ENCODE data around the gene NEURL2.

NEURL2 gene

DNA sequence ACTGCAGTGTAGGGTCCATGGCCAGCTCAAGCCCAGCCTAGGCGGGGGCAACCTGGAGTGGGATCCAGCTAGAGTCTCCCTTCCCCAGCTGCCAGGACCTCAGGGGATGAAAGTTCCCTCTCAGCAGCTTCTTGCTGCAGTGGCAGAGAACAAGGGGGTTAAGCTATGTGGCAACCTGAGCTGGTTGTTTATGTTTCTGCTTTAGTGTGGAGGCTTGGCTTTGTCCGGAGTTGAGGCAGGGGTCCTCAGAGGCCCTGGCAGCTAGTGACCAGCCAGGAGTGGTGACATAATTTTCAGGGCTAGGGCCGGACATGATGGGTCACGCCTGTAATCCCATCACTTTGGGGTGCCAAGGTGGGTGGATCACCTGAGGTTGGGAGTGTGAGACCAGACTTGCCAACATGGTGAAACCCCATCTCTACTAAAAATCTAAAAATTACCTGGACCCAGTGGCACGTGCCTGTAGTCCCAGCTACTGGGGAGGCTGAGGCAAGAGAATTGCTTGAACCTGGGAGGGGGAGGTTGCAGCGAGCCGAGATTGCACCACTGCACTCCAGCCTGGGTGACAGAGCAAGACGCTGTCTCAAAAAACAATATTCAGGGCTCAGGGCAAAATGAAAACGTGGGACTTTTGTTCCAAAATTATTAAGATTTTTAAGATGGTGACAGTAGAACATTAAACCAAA, 35.0 kb upstream of the NEURL2 start:
- H3K4me1 ChIP-seq (ENCODE audit: insufficient read depth, low read length): no peaks in the 10 kb centered on the region
- no peaks in the 10 kb centered on the region for H3K9me3 ChIP-seq (ENCODE audit: control insufficient read depth, insufficient read depth, low read length)
- H3K36me3 ChIP-seq (ENCODE audit: insufficient read depth, low read length): no peaks in the 10 kb centered on the region
- no peak overlapping the region for H3K9ac ChIP-seq (ENCODE audit: low read depth, low read length)

DNA sequence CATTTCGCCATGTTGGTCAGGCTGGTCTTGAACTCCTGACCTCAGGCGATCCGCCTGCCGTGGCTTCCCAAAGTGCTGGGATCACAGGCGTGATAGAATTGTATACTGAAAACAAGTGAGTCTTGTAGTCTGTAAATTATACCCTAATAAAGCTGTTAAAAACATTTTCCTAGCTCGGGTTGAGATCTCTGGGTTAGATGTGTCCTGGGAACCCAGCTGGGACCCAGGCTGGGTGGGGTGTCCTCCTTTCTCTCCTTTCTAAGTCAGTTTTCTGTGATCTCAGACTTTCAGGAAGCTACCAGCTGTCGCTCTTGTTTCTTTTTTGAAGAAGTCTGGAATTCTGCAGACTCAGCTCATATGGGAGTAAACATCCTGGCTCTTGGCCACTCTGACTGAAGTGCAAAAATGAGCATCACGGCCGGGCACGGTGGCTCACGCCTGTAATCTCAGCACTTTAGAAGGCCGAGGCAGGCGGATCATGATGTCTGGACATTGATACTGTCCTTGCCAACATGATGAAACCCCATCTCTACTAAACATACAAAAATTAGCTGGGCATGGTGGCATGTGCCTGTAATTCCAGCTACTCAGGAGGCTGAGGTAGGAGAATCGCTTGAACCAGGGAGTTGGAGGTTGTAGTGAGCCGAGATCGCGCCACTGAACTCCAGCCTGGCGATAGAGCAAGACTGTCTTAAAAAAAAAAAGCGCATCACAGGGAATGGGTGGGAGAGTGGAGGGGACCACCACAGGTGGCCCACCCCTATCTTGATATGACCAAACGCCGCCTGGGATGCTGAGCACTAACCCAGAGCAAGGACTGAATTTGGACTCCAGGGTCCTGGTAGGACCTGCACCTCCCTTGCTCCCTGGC, 33.6 kb upstream of the NEURL2 start:
- Histone ChIP-seq H3K9ac (ENCODE audit: low read depth, low read length) (no peak overlapping the region), H3K4me1 (ENCODE audit: insufficient read depth, low read length) (peaks cover 4% of the 10 kb centered on the region; the same call in 1 of the 2 replicates), H3K36me3 (ENCODE audit: insufficient read depth, low read length) (no peaks in the 10 kb centered on the region), H3K9me3 (ENCODE audit: control insufficient read depth, insufficient read depth, low read length) (no peaks in the 10 kb centered on the region)

- H3K9ac ChIP-seq (ENCODE audit: low read depth, low read length): no peak overlapping the region
- peaks cover 4% of the 10 kb centered on the region; the same call in 1 of the 2 replicates for H3K4me1 ChIP-seq (ENCODE audit: insufficient read depth, low read length)
- no peaks in the 10 kb centered on the region for H3K36me3 ChIP-seq (ENCODE audit: insufficient read depth, low read length)
- no peaks in the 10 kb centered on the region for H3K9me3 ChIP-seq (ENCODE audit: control insufficient read depth, insufficient read depth, low read length)
Observed at GRCh38 chr20:45921337-45922189, 30.6 kb upstream of the NEURL2 start.

- H3K9ac ChIP-seq (ENCODE audit: low read depth, low read length): no peak overlapping the region
- peaks cover 4% of the 10 kb centered on the region; the same call in 1 of the 2 replicates for H3K4me1 ChIP-seq (ENCODE audit: insufficient read depth, low read length)
- no peaks in the 10 kb centered on the region for H3K36me3 ChIP-seq (ENCODE audit: insufficient read depth, low read length)
- H3K9me3 ChIP-seq (ENCODE audit: control insufficient read depth, insufficient read depth, low read length): no peaks in the 10 kb centered on the region
Observed at GRCh38 chr20:45920462-45921336, 29.7 kb upstream of the NEURL2 start.

- Histone ChIP-seq H3K9me3 (ENCODE audit: control insufficient read depth, insufficient read depth, low read length) (no peaks in the 10 kb centered on the region), H3K4me1 (ENCODE audit: insufficient read depth, low read length) (peaks cover 4% of the 10 kb centered on the region; the same call in 1 of the 2 replicates), H3K9ac (ENCODE audit: low read depth, low read length) (no peak overlapping the region), H3K36me3 (ENCODE audit: insufficient read depth, low read length) (no peaks in the 10 kb centered on the region)
Observed at GRCh38 chr20:45919542-45920399, 28.8 kb upstream of the NEURL2 start.

DNA sequence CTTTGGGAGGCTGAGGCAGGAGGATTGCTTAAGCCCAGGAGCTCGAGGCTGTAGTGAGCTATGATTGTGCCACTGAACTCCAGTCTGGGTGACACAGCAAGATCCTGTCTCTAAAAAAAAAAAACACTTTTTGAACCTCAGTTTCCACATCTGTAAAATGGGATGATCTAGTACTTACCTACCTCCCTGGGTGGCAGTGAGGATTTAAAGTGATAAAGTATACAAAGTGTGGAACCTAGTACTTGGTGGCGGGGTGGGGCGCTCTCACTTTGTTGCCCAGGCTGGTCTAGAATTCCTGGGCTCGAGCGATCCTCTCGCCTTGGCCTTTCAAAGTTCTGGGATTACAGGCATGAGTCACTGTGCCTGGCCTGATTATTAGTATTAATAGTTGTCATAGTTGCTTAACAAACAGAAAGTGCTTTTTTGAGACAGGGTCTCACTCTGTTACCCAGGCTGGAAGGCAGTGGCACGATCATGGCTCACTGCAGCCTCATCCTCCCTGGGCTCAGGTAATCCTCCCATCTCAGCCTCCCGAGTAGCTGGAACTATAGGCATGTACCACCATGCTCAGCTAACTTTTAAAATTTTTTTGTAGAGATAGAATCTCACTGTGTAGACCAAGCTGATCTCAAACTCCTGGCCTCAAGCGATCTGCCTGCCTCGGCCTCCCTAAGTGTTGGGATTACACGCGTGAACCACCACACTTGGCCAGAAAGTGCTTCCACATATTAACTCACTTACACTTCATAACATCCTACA, 27.9 kb upstream of the NEURL2 start:
- H3K9ac ChIP-seq (ENCODE audit: low read depth, low read length): no peak overlapping the region
- no peaks in the 10 kb centered on the region for H3K36me3 ChIP-seq (ENCODE audit: insufficient read depth, low read length)
- H3K9me3 ChIP-seq (ENCODE audit: control insufficient read depth, insufficient read depth, low read length): no peaks in the 10 kb centered on the region
- H3K4me1 ChIP-seq (ENCODE audit: insufficient read depth, low read length): peaks cover 4% of the 10 kb centered on the region; the same call in 1 of the 2 replicates

GRCh38 chr20:45918182-45918737, 27.3 kb upstream of the NEURL2 start:
- Histone ChIP-seq H3K9me3 (ENCODE audit: control insufficient read depth, insufficient read depth, low read length) (no peaks in the 10 kb centered on the region), H3K4me1 (ENCODE audit: insufficient read depth, low read length) (peaks cover 4% of the 10 kb centered on the region; the same call in 1 of the 2 replicates), H3K9ac (ENCODE audit: low read depth, low read length) (no peak overlapping the region), H3K36me3 (ENCODE audit: insufficient read depth, low read length) (no peaks in the 10 kb centered on the region)

DNA sequence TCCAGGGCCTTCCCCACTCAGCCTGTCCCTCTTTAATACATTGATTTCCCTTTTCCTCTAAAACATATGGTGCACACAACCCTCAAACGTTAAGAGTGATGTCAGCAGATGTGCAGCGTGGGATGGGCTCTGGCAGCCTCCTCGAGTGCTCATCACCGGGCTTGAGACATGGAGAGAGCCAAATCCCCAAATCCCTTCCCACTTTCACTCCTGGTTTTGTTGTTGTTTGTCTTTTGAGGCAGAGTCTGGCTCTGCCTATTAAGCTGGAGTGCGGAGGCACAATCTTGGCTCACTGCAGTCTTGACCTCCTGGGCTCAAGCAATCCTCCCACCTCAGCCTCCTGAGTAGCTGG, 26.8 kb upstream of the NEURL2 start:
- H3K36me3 ChIP-seq (ENCODE audit: insufficient read depth, low read length): no peaks in the 10 kb centered on the region
- peaks cover 4% of the 10 kb centered on the region; the same call in 1 of the 2 replicates for H3K4me1 ChIP-seq (ENCODE audit: insufficient read depth, low read length)
- no peak overlapping the region for H3K9ac ChIP-seq (ENCODE audit: low read depth, low read length)
- no peaks in the 10 kb centered on the region for H3K9me3 ChIP-seq (ENCODE audit: control insufficient read depth, insufficient read depth, low read length)

- Histone ChIP-seq H3K4me1 (ENCODE audit: insufficient read depth, low read length) (no peaks in the 10 kb centered on the region; the same call in 1 of the 2 replicates), H3K9ac (ENCODE audit: low read depth, low read length) (no peak overlapping the region), H3K9me3 (ENCODE audit: control insufficient read depth, insufficient read depth, low read length) (no peaks in the 10 kb centered on the region), H3K36me3 (ENCODE audit: insufficient read depth, low read length) (peaks cover 3% of the 10 kb centered on the region)
Observed at GRCh38 chr20:45913116-45913515, 22.1 kb upstream of the NEURL2 start.

GRCh38 chr20:45912344-45912682, 21.3 kb upstream of the NEURL2 start:
- Histone ChIP-seq H3K9me3 (ENCODE audit: control insufficient read depth, insufficient read depth, low read length) (no peaks in the 10 kb centered on the region), H3K36me3 (ENCODE audit: insufficient read depth, low read length) (peaks cover 3% of the 10 kb centered on the region), H3K9ac (ENCODE audit: low read depth, low read length) (peak overlapping the region; percentile 73; the same call in 1 of the 2 replicates), H3K4me1 (ENCODE audit: insufficient read depth, low read length) (no peaks in the 10 kb centered on the region; the same call in 1 of the 2 replicates)

GRCh38 chr20:45911486-45912343, 20.7 kb upstream of the NEURL2 start, which contains the start of gene PLTP:
Gene PLTP, minus strand, starts transcription at chr20:45912155. Its CDS starts 703 bp downstream, at chr20:45911452.
- H3K9ac ChIP-seq (ENCODE audit: low read depth, low read length): peak within 1 kb of the TSS; percentile 73
- H3K36me3 ChIP-seq (ENCODE audit: insufficient read depth, low read length): peaks cover 3% of the 10 kb centered on the region
- no peaks in the 10 kb centered on the region for H3K9me3 ChIP-seq (ENCODE audit: control insufficient read depth, insufficient read depth, low read length)
- no peaks in the 10 kb centered on the region; the same call in 1 of the 2 replicates for H3K4me1 ChIP-seq (ENCODE audit: insufficient read depth, low read length)
